Lower leg skin (tissue), 3 donors: Measurements from ENCODE around the gene RBM44.

Source experiments
- CTCF ChIP-seq, 3 donors: fragments of 450-650 bp; IDR thresholded peaks; one replicate each; pipeline ENCODE4 v1.5.1; 2016; ENCODE audit warnings: antibody characterized with exemption in 3 of 3, mild to moderate bottlenecking in 3 of 3, moderate library complexity in 2 of 3
- POLR2A ChIP-seq, 2 donors: fragments of 450-650 bp; IDR thresholded peaks; one replicate each; pipeline ENCODE4 v1.6.1; 2016 to 2017; ENCODE audit warnings: antibody characterized with exemption in 2 of 2, mild to moderate bottlenecking in 1 of 2, moderate library complexity in 1 of 2

- TF ChIP-seq CTCF (IDR thresholded peaks at IDR 0.05): no peak
- no peak for TF ChIP-seq POLR2A (IDR thresholded peaks at IDR 0.05)
Observed at GRCh38 chr2:237859533-237860272, 61.1 kb downstream of the RBM44 start, which contains the start of gene RAMP1.
